Hair follicle dermal papilla cell (primary cell): ENCODE results near the gene ARG1. TPM values are rescaled to one million over a fixed set of nuclear protein-coding genes. Genes with fewer than 3 reads are reported as not detected.

Experiments used
- total RNA-seq: library from RNA; depleted of rRNA; stranded (reverse); fragments of >200 nt; gene quantifications from 2 replicates; pipeline ENCODE4 v1.2.3, GENCODE V29; 2012

ARG1 gene
- total RNA-seq: not detected in 2 replicates

GRCh38 chr6:131572686-131573415 is at the start of gene ARG1:
TSS of gene ARG1 (plus strand) at chr6:131573226. CDS start at chr6:131573283, 57 bp downstream.

GRCh38 chr6:131627724-131628682 is 55.0 kb downstream of the ARG1 start, which contains the start of gene MED23:
TSS of gene MED23 (minus strand) at chr6:131628242. CDS start at chr6:131628049, 193 bp downstream.

Other genes starting within 250 kb of the ARG1 start
- 26.5 and 37.0 TPM in 2 replicates for gene MED23, start 55.0 kb downstream of the ARG1 start, total RNA-seq
- gene ENPP3, start 64.1 kb downstream of the ARG1 start, total RNA-seq: 0.12 TPM in 1 of 2 replicates, not detected in the other
- not detected in 2 replicates for gene OR2A4, start 128.2 kb downstream of the ARG1 start, total RNA-seq
- not detected in 2 replicates for gene CTAGE9, start 137.8 kb downstream of the ARG1 start, total RNA-seq
- 12.8 and 22.7 TPM in 2 replicates for gene ENPP1, start 234.8 kb downstream of the ARG1 start, total RNA-seq